HG03378 (cell line): ENCODE measurements around the gene PAN3.
"Not testable (repeated sequence)": the region's sequence is repeated elsewhere in the genome, so short reads cannot be mapped to it uniquely, and the experiment has no call there.

ENCODE experiments used
- ATAC-seq: cut with Tn5 transposase; IDR thresholded peaks from one replicate; pipeline ENCODE4 v1.9.1; 2021; ENCODE audit warnings: mild to moderate bottlenecking, moderate library complexity; ENCODE audit not compliant: unreplicated experiment

Gene PAN3

GRCh38 chr13:28138012-28138755 lies at the start of gene PAN3:
TSS of gene PAN3 (plus strand) at chr13:28138545. CDS start at chr13:28138658, 113 bp downstream.
- ATAC-seq, result peak; percentile 43

GRCh38 chr13:28089065-28089464 lies 49.3 kb upstream of the PAN3 start:
- ATAC-seq, result no peak

DNA sequence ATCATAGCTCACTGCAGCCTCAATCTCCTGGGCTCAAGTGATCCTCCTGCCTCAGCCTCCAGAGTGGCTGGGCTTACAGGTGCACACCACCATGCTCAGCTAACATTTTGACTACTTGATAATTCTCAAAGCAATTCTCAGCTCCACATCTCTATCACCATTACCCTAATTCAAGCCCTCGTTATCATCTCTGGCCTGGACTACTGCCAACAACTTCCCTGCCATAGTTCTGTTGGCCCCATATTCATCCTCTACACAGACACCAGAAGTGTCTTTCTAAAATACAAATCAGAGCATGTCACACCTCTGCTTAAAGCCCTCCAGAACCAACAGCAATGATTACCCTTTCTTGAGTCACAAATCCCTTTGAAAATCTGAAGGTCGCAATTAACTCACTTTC lies 45.9 kb upstream of the PAN3 start:
- ATAC-seq, result no peak

GRCh38 chr13:28093881-28094280 lies 44.5 kb upstream of the PAN3 start:
- no peak for ATAC-seq

- no peak for ATAC-seq
These were observed 44.0 kb upstream of the PAN3 start for GRCh38 chr13:28094306-28094705.

GRCh38 chr13:28097503-28097902 lies 40.8 kb upstream of the PAN3 start:
- ATAC-seq, result no peak

GRCh38 chr13:28099396-28100149 lies 38.8 kb upstream of the PAN3 start:
- ATAC-seq, result no peak

GRCh38 chr13:28100150-28101121 lies 37.9 kb upstream of the PAN3 start, which contains the start of gene FLT3:
TSS of gene FLT3 (minus strand) at chr13:28100576. CDS start at chr13:28100510, 66 bp downstream.
- ATAC-seq, result no peak

DNA sequence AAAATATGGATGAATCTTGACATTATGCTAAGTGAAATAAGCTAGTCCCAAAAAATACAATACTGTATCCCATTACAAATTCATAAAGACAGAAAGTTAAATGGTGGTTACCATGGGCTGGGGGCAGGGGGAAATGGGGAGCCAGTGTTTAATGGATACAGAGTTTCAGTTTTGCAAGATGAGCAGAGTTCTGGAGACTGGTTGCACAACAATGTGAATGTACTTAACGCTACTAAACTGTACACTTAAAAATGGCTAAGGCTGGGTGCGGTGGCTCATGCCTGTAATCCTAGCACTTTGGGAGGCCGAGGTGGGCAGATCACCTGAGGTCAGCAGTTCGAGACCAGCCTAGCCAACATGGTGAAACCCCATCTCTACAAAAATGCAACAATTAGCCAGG lies 36.5 kb upstream of the PAN3 start:
- ATAC-seq, result not testable (repeated sequence)

DNA sequence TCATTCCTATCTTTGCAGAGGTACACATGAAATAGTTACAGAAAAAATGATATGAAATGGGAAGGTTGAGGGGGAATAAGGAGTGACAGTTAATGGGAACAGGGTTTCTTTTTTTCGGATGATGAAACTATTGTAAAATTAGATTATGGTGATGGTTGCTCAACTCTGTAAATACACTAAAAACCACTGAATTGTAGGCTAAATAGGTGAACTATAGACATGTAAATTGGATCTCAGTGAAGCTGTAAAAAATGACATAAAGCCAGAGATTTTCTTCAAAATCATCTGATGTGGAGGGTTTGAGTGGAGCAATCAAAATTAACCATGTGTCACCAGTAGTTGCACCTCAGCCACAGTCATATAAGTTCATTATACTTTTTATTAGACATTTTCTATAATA lies 31.4 kb upstream of the PAN3 start:
- no peak for ATAC-seq

DNA sequence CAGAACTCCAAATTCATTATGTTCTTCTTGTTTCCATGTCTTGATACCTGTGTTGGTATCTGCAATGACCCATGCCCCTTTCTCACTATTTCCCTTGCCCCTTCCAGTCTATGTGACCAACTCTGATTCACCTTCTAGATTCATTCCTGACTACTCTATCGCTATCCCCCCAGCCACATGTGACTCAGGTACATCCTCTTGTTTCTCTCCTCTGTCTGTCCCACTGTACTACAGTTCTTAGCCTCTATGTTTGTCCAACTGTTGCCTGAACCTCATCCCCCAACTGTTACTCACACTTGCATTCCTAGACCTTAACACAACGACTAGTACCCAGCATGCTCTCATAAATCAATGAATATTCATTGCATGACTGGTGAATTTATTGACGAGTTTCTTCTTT lies 27.9 kb upstream of the PAN3 start:
- ATAC-seq, result no peak

- no peak for ATAC-seq
These were observed 21.6 kb upstream of the PAN3 start for GRCh38 chr13:28116736-28117135.

- ATAC-seq, result no peak
These were observed 20.5 kb upstream of the PAN3 start for GRCh38 chr13:28117689-28118377.

GRCh38 chr13:28120317-28120716 lies 18.0 kb upstream of the PAN3 start:
- ATAC-seq, result no peak

DNA sequence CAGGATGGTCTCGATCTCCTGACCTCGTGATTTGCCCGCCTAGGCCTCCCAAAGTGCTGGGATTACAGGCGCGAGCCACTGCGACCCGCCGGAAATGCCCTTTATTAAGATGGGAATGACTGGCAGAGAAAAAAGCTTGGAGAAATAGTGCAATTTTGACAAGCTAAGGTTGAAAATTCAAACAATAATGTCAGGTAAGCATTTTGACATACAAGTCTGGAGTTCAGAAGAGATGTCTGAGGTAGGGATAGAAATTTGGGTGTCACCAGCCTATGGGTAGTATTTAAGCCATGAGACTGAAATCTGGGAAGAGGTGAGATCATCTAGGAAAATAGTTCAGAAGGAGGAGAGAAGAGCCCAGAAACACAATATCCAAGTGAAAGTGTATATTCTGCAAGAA lies 17.1 kb upstream of the PAN3 start:
- ATAC-seq, result no peak

DNA sequence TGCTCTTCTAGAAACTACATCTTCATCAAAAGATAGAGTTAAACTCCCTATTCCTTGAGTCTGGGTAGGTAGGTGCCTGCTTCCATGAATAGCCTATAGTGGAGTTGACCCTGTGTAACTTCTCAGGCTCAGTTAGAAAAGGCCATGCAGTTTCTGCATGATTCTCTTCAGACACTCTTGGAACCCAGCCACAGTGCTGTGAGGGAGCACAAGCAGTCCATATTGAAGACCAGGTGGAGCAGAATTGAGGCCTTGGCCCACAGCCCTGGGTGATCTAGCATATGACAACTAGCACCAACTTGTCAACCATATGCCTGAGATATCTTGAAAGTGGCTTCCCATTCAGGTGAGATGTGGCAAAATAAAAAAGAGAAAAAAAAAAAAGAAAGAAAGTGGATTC lies 10.3 kb upstream of the PAN3 start:
- no peak for ATAC-seq

DNA sequence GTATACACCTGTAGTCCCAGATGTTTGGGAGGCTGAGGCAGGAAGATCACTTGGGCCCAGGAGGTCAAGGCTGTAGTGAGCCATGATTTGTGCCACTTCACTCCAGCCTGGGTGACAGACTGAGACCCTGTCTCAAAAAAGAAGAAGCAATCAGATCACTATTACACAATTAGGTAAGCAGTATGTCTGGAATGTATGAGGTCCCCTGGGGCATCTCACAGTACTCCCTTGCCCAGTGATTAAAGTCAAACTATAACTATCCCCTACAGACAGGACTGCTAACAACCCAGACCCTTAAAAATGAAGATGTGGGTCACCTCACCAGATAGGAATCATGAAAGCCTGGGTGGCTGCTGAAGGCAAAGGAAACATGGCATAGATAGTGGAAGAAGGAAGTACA lies 9.4 kb upstream of the PAN3 start:
- no peak for ATAC-seq

- no peak for ATAC-seq
These were observed 8.2 kb upstream of the PAN3 start for GRCh38 chr13:28129911-28130693.

- ATAC-seq, result no peak
These were observed 6.7 kb upstream of the PAN3 start for GRCh38 chr13:28131646-28132045.

DNA sequence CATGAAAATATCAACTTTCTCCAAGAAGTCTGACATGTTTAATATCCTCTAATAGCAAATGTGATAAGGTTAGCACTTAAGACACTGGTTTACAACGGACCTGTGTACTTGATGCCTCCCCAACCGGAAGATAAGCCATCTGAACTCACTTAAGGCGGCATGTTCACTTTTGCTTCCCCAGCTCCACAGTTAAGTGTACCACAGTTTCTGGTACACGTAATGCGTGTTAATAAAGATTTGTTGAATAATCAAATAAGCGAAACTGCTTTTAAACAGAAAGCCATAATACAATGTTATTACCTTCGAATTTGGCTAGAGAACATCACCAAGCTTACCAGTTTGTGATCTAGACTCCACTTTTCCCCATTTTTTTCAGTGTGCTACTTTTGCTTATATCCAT lies 1.4 kb upstream of the PAN3 start:
- no peak for ATAC-seq
